Measurements from ENCODE around the gene TMPRSS2. TPM values are rescaled to one million over a fixed set of nuclear protein-coding genes. Genes with fewer than 3 reads are reported as not detected.

The TMPRSS2 gene
- total and polyA plus RNA-seq, 2 donors (not counting 3 experiments of a cell fraction or from before 2014, with no cell fraction given): not detected

- dilution Hi-C loops (cut with MboI; ENCODE audit: extremely low pct_ligation_motif_present, low sequenced_read_pairs) (no loop called here), intact Hi-C loops (cut with micrococcal nuclease) (no loop called here)
- Histone ChIP-seq H3K4me1 (ENCODE audit: control insufficient read depth, extremely low read depth, insufficient read depth, low read length) (peaks cover 6% of the 10 kb centered on the region), H3K27me3 (ENCODE audit: control insufficient read depth in 2 of 2, insufficient read depth in 2 of 2, low read length in 2 of 2) (peaks cover 7 to 11% of the 10 kb centered on the region in 2 experiments), H3K9me3 (replicated peaks; ENCODE audit: control insufficient read depth, insufficient read depth, low read length) (no peaks in the 10 kb centered on the region), H3K4me3 (replicated peaks in 1 of 3; ENCODE audit: insufficient read depth in 1 of 3, low read depth in 1 of 3, low read length in 3 of 3) (no peak overlapping the region), H3K27ac (ENCODE audit: insufficient read depth, low read depth, low read length) (no peak overlapping the region), H3K36me3 (ENCODE audit: control insufficient read depth in 2 of 2, extremely low read depth in 1 of 2, insufficient read depth in 2 of 2, low read length in 2 of 2) (no peaks in the 10 kb centered on the region), H3K79me2 (ENCODE audit: control insufficient read depth, insufficient read depth, low read length) (no peaks in the 10 kb centered on the region), H3K9me1 (replicated peaks; ENCODE audit: control insufficient read depth, extremely low read depth, insufficient read depth, low read length) (no peaks in the 10 kb centered on the region), H3K4me2 (ENCODE audit: insufficient read depth, low read length) (no peak overlapping the region), H3K9ac (replicated peaks; ENCODE audit: extremely low read depth, insufficient read depth, low read length) (no peak overlapping the region), H2AFZ (ENCODE audit: low read depth, low read length) (no peak overlapping the region), H4K20me1 (replicated peaks; ENCODE audit: control insufficient read depth, extremely low read depth, insufficient read depth, low read length) (no peaks in the 10 kb centered on the region)
- TF ChIP-seq POLR2A (IDR thresholded peaks at IDR 0.05; ENCODE audit: low read depth, low read length) (no peak), JUN (IDR thresholded peaks at IDR 0.05; ENCODE audit: borderline replicate concordance, insufficient read depth, insufficient read length, low read depth) (no peak)
- CTCF ChIA-PET: interaction anchor here (0.6 to 0.7 kb wide), 2 partner anchors 55 to 146 kb away, joined by 3 to 4 read pairs; no protein-coding TSS in a partner anchor
- DNase-seq (ENCODE audit: low read depth, low spot score) (no peak), FAIRE-seq (no peak)
- POLR2A ChIA-PET: no interaction called here
- no TSS peak for BruUV-seq (replicated peaks)
These were observed 79.1 kb downstream of the TMPRSS2 start for GRCh38 chr21:41428847-41429246.

- POLR2A ChIA-PET: no interaction called here
- H4K20me1 ChIP-seq (replicated peaks; ENCODE audit: control insufficient read depth, extremely low read depth, insufficient read depth, low read length): no peaks in the 10 kb centered on the region
- intact Hi-C loops (cut with micrococcal nuclease): no loop called here
- no peaks in the 10 kb centered on the region for H3K79me2 ChIP-seq (ENCODE audit: control insufficient read depth, insufficient read depth, low read length)
- no peak overlapping the region for H2AFZ ChIP-seq (ENCODE audit: low read depth, low read length)
- dilution Hi-C loops (cut with MboI; ENCODE audit: extremely low pct_ligation_motif_present, low sequenced_read_pairs): no loop called here
- H3K9me3 ChIP-seq (replicated peaks; ENCODE audit: control insufficient read depth, insufficient read depth, low read length): no peaks in the 10 kb centered on the region
- H3K9ac ChIP-seq (replicated peaks; ENCODE audit: extremely low read depth, insufficient read depth, low read length): no peak overlapping the region
- no peak overlapping the region for H3K4me3 ChIP-seq (replicated peaks in 1 of 3; ENCODE audit: insufficient read depth in 1 of 3, low read depth in 1 of 3, low read length in 3 of 3)
- peaks cover 6% of the 10 kb centered on the region for H3K4me1 ChIP-seq (ENCODE audit: control insufficient read depth, extremely low read depth, insufficient read depth, low read length)
- no peaks in the 10 kb centered on the region for H3K9me1 ChIP-seq (replicated peaks; ENCODE audit: control insufficient read depth, extremely low read depth, insufficient read depth, low read length)
- FAIRE-seq: peak; percentile 21
- H3K27me3 ChIP-seq (ENCODE audit: control insufficient read depth in 2 of 2, insufficient read depth in 2 of 2, low read length in 2 of 2): peaks cover 7 to 11% of the 10 kb centered on the region in 2 experiments
- CTCF ChIA-PET: no interaction called here
- no peak overlapping the region for H3K27ac ChIP-seq (ENCODE audit: insufficient read depth, low read depth, low read length)
- DNase-seq (ENCODE audit: low read depth, low spot score): no peak
- TF ChIP-seq POLR2A (IDR thresholded peaks at IDR 0.05; ENCODE audit: low read depth, low read length) (no peak), MYC (IDR thresholded peaks at IDR 0.05; ENCODE audit: low read depth, low read length) (no peak), POLR2AphosphoS5 (IDR thresholded peaks at IDR 0.05; ENCODE audit: insufficient read depth, low read depth, low read length) (no peak), JUN (IDR thresholded peaks at IDR 0.05; ENCODE audit: borderline replicate concordance, insufficient read depth, insufficient read length, low read depth) (no peak), GATA2 (IDR thresholded peaks at IDR 0.05; ENCODE audit: insufficient read depth, insufficient read length, low read depth, low read length) (no peak), CTCF (IDR thresholded peaks at IDR 0.05; ENCODE audit: extremely low read depth in 1 of 2, insufficient read depth in 1 of 2, low read depth in 1 of 2, low read length in 2 of 2) (no peak), EZH2 (IDR thresholded peaks at IDR 0.05; ENCODE audit: borderline replicate concordance, low read depth, low read length, severe bottlenecking) (no peak), FOS (IDR thresholded peaks at IDR 0.05; ENCODE audit: borderline replicate concordance, insufficient read depth, low read length) (no peak)
- TF ChIP-seq, protein P1, sequence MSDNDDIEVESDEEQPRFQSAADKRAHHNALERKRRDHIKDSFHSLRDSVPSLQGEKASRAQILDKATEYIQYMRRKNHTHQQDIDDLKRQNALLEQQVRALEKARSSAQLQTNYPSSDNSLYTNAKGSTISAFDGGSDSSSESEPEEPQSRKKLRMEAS (IDR thresholded peaks at IDR 0.05; ENCODE audit: insufficient read depth, insufficient read length): no peak
- no TSS peak for BruUV-seq (replicated peaks)
- H3K36me3 ChIP-seq (ENCODE audit: control insufficient read depth in 2 of 2, extremely low read depth in 1 of 2, insufficient read depth in 2 of 2, low read length in 2 of 2): no peaks in the 10 kb centered on the region
- H3K4me2 ChIP-seq (ENCODE audit: insufficient read depth, low read length): no peak overlapping the region
These were observed 79.6 kb downstream of the TMPRSS2 start for GRCh38 chr21:41428311-41428710.

Measured in endothelial cell of umbilical vein (primary cell).